Loucy (cell line): ENCODE results near the gene MBLAC1.

Source experiments
- CTCF ChIP-seq: fragments of 200-600 bp; sonication (generic); conservative IDR thresholded peaks from 2 replicates; pipeline ENCODE4 v1.5.1; 2014; ENCODE audit warnings: mild to moderate bottlenecking, antibody characterized with exemption, low read length
- EZH2phosphoT487 ChIP-seq: fragments of 200-600 bp; IDR thresholded peaks from 2 replicates; pipeline ENCODE4 v1.6.1; 2018; ENCODE audit warnings: antibody characterized with exemption, mild to moderate bottlenecking, moderate library complexity, borderline replicate concordance

GRCh38 chr7:100095704-100096103, 31.1 kb upstream of the MBLAC1 start:
- TF ChIP-seq CTCF: no peak
- TF ChIP-seq EZH2phosphoT487: no peak
